GM12878 (cell line): ENCODE results near the gene SRA1. TPM values are rescaled to one million over a fixed set of nuclear protein-coding genes. Genes with fewer than 3 reads are reported as not detected.

Source experiments
- ATAC-seq: fragments of 200-7000 bp; cut with Tn5 transposase; 3 replicates; pipeline ENCODE4 v1.9.1; 2020; ENCODE audit warnings: mild to moderate bottlenecking, moderate library complexity
- BruUV-seq: library from RNA; stranded (reverse); fragments of 400-500 nt; replicated peaks from 2 replicates; lab custom pipeline; 2021; lab: Mats Ljungman, UMichigan
- CTCF ChIA-PET: fragments of 300-600 bp; sonication (Branson Sonifier 250); formaldehyde crosslinking; extraction: SDS; loops from one replicate; lab custom pipeline; 2021; ENCODE audit warnings: inconsistent platforms; lab: Yijun Ruan, JAX
- POLR2A ChIA-PET: fragments of 350-600 bp; formaldehyde crosslinking; extraction: SDS; loops from one replicate; lab custom pipeline; 2021; ENCODE audit warnings: inconsistent platforms; lab: Charles Lee
- RAD21 ChIA-PET: fragments of 300-600 bp; sonication (Branson Sonifier 250); formaldehyde crosslinking; loops from one replicate; lab custom pipeline; 2023; ENCODE audit warnings: antibody characterized with exemption; ENCODE audit not compliant: unreplicated experiment; lab: Charles Lee
- SMC1A ChIA-PET: fragments of 300-600 bp; sonication (Branson Sonifier 250); formaldehyde crosslinking; loops from one replicate; lab custom pipeline; 2023; ENCODE audit not compliant: unreplicated experiment, uncharacterized antibody; lab: Charles Lee
- DNase-seq: peaks from one replicate; pipeline ENCODE4 v3.0.0-alpha.2; 2011; ENCODE audit warnings: low read depth, low spot score
- FAIRE-seq: peaks from 3 replicates; lab custom pipeline; 2011; peaks lifted over from hg19 to GRCh38; lab: Jason Lieb, UNC
- H2AFZ ChIP-seq: 2 replicates; pipeline ENCODE4 v1.6.0; 2011; ENCODE audit warnings: low read depth, low read length, control low read depth; ENCODE audit not compliant: control insufficient read depth
- H3K27ac ChIP-seq: 2 replicates; pipeline ENCODE4 v1.5.1; 2011; ENCODE audit warnings: control low read depth; ENCODE audit not compliant: control insufficient read depth, insufficient read depth
- H3K27me3 ChIP-seq, 2 experiments: replicated peaks in 1 of 2; 2 replicates each; pipeline versions ENCODE4 v1.6.0 to v1.6.1; 2011; ENCODE audit warnings: low read length in 1 of 2; ENCODE audit not compliant: control insufficient read depth in 2 of 2, insufficient read depth in 2 of 2
- H3K36me3 ChIP-seq, 2 experiments: 2 replicates each; pipeline ENCODE4 v1.5.1; 2011; ENCODE audit warnings: low read length in 1 of 2; ENCODE audit not compliant: control insufficient read depth in 2 of 2, insufficient read depth in 2 of 2
- H3K4me1 ChIP-seq: 2 replicates; pipeline ENCODE4 v1.6.1; 2011; ENCODE audit warnings: mild to moderate bottlenecking, low read length, moderate library complexity, mixed read lengths; ENCODE audit not compliant: control insufficient read depth, insufficient read depth
- H3K4me2 ChIP-seq: 2 replicates; pipeline ENCODE4 v1.6.0; 2011; ENCODE audit warnings: control low read depth; ENCODE audit not compliant: control insufficient read depth, insufficient read depth
- H3K4me3 ChIP-seq: fragments of 200-600 bp; sonication (generic); 2 replicates; pipeline ENCODE4 v1.5.1; 2016
- H3K79me2 ChIP-seq: 2 replicates; pipeline ENCODE4 v1.6.0; 2011; ENCODE audit warnings: low read length; ENCODE audit not compliant: control insufficient read depth, insufficient read depth
- H3K9ac ChIP-seq: 2 replicates; pipeline ENCODE4 v1.8.0; 2011; ENCODE audit warnings: low read length, control low read depth, mixed read lengths; ENCODE audit not compliant: control insufficient read depth, insufficient read depth
- H3K9me3 ChIP-seq: replicated peaks from 3 replicates; pipeline ENCODE4 v1.5.1; 2011; ENCODE audit warnings: mild to moderate bottlenecking, low read length; ENCODE audit not compliant: control insufficient read depth, insufficient read depth
- H4K20me1 ChIP-seq: 2 replicates; pipeline ENCODE4 v1.6.0; 2011; ENCODE audit not compliant: control insufficient read depth, insufficient read depth
- ATF7 ChIP-seq: fragments of 450-650 bp; IDR thresholded peaks from 2 replicates; pipeline ENCODE4 v1.6.1; 2016; ENCODE audit warnings: low read depth, mild to moderate bottlenecking
- BACH1 ChIP-seq: fragments of 450-650 bp; IDR thresholded peaks from 2 replicates; pipeline ENCODE4 v1.6.1; 2017; ENCODE audit warnings: mild to moderate bottlenecking, borderline replicate concordance
- EGR1 ChIP-seq, 2 experiments: IDR thresholded peaks; 1 replicate in 1 of 2; 2 replicates in 1 of 2; pipeline ENCODE4 v1.6.1; 2011 to 2012; ENCODE audit warnings: low read depth in 2 of 2, low read length in 2 of 2, borderline replicate concordance in 1 of 2, mild to moderate bottlenecking in 1 of 2, moderate library complexity in 1 of 2
- FOXK2 ChIP-seq: fragments of 450-650 bp; IDR thresholded peaks from 2 replicates; pipeline ENCODE4 v1.6.1; 2017; ENCODE audit warnings: mild to moderate bottlenecking, moderate library complexity
- HDAC2 ChIP-seq: fragments of 200-600 bp; sonication (generic); IDR thresholded peaks from 2 replicates; pipeline ENCODE4 v1.6.1; 2017
- MEF2A ChIP-seq: IDR thresholded peaks from 2 replicates; pipeline ENCODE4 v1.6.1; 2011; ENCODE audit warnings: low read depth, mild to moderate bottlenecking, low read length, moderate library complexity; ENCODE audit not compliant: insufficient read depth
- MTA2 ChIP-seq: fragments of 450-650 bp; IDR thresholded peaks from 2 replicates; pipeline ENCODE4 v1.6.1; 2016; ENCODE audit warnings: low read depth, mild to moderate bottlenecking, moderate library complexity
- PML ChIP-seq: IDR thresholded peaks from 2 replicates; pipeline ENCODE4 v1.6.1; 2012; ENCODE audit warnings: low read length, inconsistent platforms
- RB1 ChIP-seq: fragments of 450-650 bp; formaldehyde crosslinking; IDR thresholded peaks from 2 replicates; pipeline ENCODE4 v1.6.1; 2017; ENCODE audit warnings: mild to moderate bottlenecking, borderline replicate concordance
- RBBP5 ChIP-seq: fragments of 200-600 bp; sonication (generic); conservative IDR thresholded peaks from 2 replicates; pipeline ENCODE4 v1.6.1; 2016
- STAT1 ChIP-seq: fragments of 450-650 bp; conservative IDR thresholded peaks from 2 replicates; pipeline ENCODE4 v1.6.1; 2014; ENCODE audit warnings: antibody characterized with exemption, mild to moderate bottlenecking
- WGBS: methylation state at CpG from one replicate; pipeline ENCODE4 v1.1.6; 2016; ENCODE audit warnings: low lambda C conversion rate; ENCODE audit not compliant: insufficient replicate concordance, insufficient coverage; ENCODE audit errors: missing lambda C conversion rate; 5-methylcytosine and 5-hydroxymethylcytosine counted together
- in situ Hi-C: fragments of 300-500 bp; cut with MboI; formaldehyde crosslinking; loops from 9 replicates; pipeline ENCODE4 v1.14.3; 2018; ENCODE audit warnings: mixed read lengths
- intact Hi-C: fragments of 100-400 bp; cut with micrococcal nuclease; formaldehyde crosslinking; loops from one replicate; pipeline ENCODE4 v1.14.2; 2022; ENCODE audit not compliant: unreplicated experiment
- polyA plus RNA-seq, 11 experiments: library from polyadenylated mRNA; depleted of rRNA in 4 of 11; unstranded in 6 of 11; stranded (reverse) in 5 of 11; fragments of >200 nt; fragmentation: Nextera tagmentation in 4 of 11; fragmentation: Illumina TruSeq in 1 of 11; extraction: Ambion mirVana in 4 of 11; extraction: Trizol in 1 of 11; gene quantifications; 1 replicate in 1 of 11; 2 replicates in 10 of 11; pipeline versions ENCODE4 v1.2.1 to v1.2.3, GENCODE V29; 2011 to 2016; ENCODE audit warnings: inconsistent platforms in 2 of 11, missing spikeins in 2 of 11, low read depth in 1 of 11
- total RNA-seq, 4 experiments: library from RNA; depleted of rRNA in 3 of 4; stranded (reverse); fragments of >200 nt in 3 of 4; fragmentation: Illumina TruSeq in 1 of 4; extraction: Trizol in 1 of 4; gene quantifications; 2 replicates each; pipeline versions ENCODE4 v1.2.1 to v1.2.3, GENCODE V29; 2013 to 2021
- TF ChIP-seq, protein P1 (sequence below): fragments of 450-650 bp; IDR thresholded peaks from 2 replicates; pipeline ENCODE4 v1.6.1; 2016; ENCODE audit warnings: mild to moderate bottlenecking, moderate library complexity, borderline replicate concordance
- TF ChIP-seq, protein P2 (sequence below): fragments of 450-650 bp; IDR thresholded peaks from 2 replicates; pipeline ENCODE4 v1.6.1; 2017; ENCODE audit warnings: mild to moderate bottlenecking, moderate library complexity

Gene SRA1
- total and polyA plus RNA-seq, 10 of the 15 experiments (the other 5 are each of a cell fraction or from before 2014, with no cell fraction given): 35.3 to 127 (median 56.1) TPM

DNA sequence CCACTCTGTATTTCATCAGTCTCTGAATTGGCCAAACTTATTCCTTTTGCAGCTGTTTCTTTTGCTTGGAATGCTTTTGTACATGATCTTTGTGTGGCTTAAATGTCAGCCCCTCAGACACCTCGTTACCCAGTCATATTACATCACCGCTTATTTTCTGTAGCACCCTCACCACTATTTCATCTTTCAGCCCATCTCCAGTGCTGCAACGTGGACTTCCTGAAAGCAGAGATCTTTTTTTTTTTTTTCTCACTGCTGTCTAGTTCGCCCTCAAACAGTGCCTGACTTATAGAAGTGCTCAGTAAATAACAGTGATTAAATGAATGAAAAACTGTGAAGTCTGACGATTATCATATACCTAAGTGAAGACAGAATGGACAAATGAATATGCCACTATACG lies 835 bp downstream of the SRA1 start:
- Histone ChIP-seq H3K4me2 (peak overlapping the region; percentile 82), H3K79me2 (peaks cover 49% of the 10 kb centered on the region), H2AFZ (no peak overlapping the region), H3K9me3 (no peaks in the 10 kb centered on the region), H3K27me3 (no peaks in the 10 kb centered on the region), H3K4me3 (peak overlapping the region; percentile 91), H3K9ac (peak overlapping the region; percentile 89), H3K4me1 (peaks cover 22% of the 10 kb centered on the region), H4K20me1 (no peaks in the 10 kb centered on the region), H3K36me3 (peaks cover 5 to 15% of the 10 kb centered on the region in 2 experiments), H3K27ac (peak overlapping the region; percentile 95)
- no TSS peak for BruUV-seq
- RAD21 ChIA-PET: interaction anchor here (1.0 to 1.1 kb wide), 3 partner anchors 9 to 154 kb away, joined by 3 read pairs; partner anchors contain the start of gene EIF4EBP3
- TF ChIP-seq, protein P1, sequence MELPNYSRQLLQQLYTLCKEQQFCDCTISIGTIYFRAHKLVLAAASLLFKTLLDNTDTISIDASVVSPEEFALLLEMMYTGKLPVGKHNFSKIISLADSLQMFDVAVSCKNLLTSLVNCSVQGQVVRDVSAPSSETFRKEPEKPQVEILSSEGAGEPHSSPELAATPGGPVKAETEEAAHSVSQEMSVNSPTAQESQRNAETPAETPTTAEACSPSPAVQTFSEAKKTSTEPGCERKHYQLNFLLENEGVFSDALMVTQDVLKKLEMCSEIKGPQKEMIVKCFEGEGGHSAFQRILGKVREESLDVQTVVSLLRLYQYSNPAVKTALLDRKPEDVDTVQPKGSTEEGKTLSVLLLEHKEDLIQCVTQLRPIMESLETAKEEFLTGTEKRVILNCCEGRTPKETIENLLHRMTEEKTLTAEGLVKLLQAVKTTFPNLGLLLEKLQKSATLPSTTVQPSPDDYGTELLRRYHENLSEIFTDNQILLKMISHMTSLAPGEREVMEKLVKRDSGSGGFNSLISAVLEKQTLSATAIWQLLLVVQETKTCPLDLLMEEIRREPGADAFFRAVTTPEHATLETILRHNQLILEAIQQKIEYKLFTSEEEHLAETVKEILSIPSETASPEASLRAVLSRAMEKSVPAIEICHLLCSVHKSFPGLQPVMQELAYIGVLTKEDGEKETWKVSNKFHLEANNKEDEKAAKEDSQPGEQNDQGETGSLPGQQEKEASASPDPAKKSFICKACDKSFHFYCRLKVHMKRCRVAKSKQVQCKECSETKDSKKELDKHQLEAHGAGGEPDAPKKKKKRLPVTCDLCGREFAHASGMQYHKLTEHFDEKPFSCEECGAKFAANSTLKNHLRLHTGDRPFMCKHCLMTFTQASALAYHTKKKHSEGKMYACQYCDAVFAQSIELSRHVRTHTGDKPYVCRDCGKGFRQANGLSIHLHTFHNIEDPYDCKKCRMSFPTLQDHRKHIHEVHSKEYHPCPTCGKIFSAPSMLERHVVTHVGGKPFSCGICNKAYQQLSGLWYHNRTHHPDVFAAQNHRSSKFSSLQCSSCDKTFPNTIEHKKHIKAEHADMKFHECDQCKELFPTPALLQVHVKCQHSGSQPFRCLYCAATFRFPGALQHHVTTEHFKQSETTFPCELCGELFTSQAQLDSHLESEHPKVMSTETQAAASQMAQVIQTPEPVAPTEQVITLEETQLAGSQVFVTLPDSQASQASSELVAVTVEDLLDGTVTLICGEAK: no peak
- TF ChIP-seq, protein P2, sequence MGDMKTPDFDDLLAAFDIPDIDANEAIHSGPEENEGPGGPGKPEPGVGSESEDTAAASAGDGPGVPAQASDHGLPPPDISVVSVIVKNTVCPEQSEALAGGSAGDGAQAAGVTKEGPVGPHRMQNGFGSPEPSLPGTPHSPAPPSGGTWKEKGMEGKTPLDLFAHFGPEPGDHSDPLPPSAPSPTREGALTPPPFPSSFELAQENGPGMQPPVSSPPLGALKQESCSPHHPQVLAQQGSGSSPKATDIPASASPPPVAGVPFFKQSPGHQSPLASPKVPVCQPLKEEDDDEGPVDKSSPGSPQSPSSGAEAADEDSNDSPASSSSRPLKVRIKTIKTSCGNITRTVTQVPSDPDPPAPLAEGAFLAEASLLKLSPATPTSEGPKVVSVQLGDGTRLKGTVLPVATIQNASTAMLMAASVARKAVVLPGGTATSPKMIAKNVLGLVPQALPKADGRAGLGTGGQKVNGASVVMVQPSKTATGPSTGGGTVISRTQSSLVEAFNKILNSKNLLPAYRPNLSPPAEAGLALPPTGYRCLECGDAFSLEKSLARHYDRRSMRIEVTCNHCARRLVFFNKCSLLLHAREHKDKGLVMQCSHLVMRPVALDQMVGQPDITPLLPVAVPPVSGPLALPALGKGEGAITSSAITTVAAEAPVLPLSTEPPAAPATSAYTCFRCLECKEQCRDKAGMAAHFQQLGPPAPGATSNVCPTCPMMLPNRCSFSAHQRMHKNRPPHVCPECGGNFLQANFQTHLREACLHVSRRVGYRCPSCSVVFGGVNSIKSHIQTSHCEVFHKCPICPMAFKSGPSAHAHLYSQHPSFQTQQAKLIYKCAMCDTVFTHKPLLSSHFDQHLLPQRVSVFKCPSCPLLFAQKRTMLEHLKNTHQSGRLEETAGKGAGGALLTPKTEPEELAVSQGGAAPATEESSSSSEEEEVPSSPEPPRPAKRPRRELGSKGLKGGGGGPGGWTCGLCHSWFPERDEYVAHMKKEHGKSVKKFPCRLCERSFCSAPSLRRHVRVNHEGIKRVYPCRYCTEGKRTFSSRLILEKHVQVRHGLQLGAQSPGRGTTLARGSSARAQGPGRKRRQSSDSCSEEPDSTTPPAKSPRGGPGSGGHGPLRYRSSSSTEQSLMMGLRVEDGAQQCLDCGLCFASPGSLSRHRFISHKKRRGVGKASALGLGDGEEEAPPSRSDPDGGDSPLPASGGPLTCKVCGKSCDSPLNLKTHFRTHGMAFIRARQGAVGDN: no peak
- TF ChIP-seq FOXK2 (no peak), STAT1 (no peak), RBBP5 (no peak), BACH1 (no peak), MTA2 (no peak), PML (no peak), HDAC2 (no peak), RB1 (no peak), EGR1 (IDR thresholded peaks at IDR 0.05; ENCODE audit: borderline replicate concordance in 1 of 2, low read depth in 2 of 2, low read length in 2 of 2) (no peak), ATF7 (no peak), MEF2A (no peak)
- CTCF ChIA-PET: interaction anchor here (0.8 to 1.6 kb wide), 2 partner anchors 8 to 9 kb away, joined by 4 to 9 read pairs; partner anchors contain the start of gene EIF4EBP3
- DNase-seq (no peak), FAIRE-seq (no peak), ATAC-seq (peak; percentile 3)
- POLR2A ChIA-PET: interaction anchor here (0.8 to 1.8 kb wide), 3 partner anchors 9 to 82 kb away, joined by 4 to 23 read pairs (median 10); partner anchors contain the start of genes EIF4EBP3 and TMCO6
- 0% methylated on average over 6 of the region's 6 CpGs for WGBS
- SMC1A ChIA-PET: no interaction called here
- in situ Hi-C loops: no loop called here
- intact Hi-C loops: loop anchor here (2.0 kb wide), 1 partner anchor 24 kb away; no protein-coding TSS in a partner anchor
